GM12878 (cell line): Measurements from ENCODE around the gene LY6G5B. TPM values are rescaled to one million over a fixed set of nuclear protein-coding genes. Genes with fewer than 3 reads are reported as not detected.

ENCODE experiments used
- ATAC-seq: fragments of 200-7000 bp; cut with Tn5 transposase; 3 replicates; pipeline ENCODE4 v1.9.1; 2020; ENCODE audit warnings: mild to moderate bottlenecking, moderate library complexity
- BruUV-seq: library from RNA; stranded (reverse); fragments of 400-500 nt; replicated peaks from 2 replicates; lab custom pipeline; 2021; lab: Mats Ljungman, UMichigan
- CTCF ChIA-PET: fragments of 300-600 bp; sonication (Branson Sonifier 250); formaldehyde crosslinking; extraction: SDS; loops from one replicate; lab custom pipeline; 2021; ENCODE audit warnings: inconsistent platforms; lab: Yijun Ruan, JAX
- POLR2A ChIA-PET: fragments of 350-600 bp; formaldehyde crosslinking; extraction: SDS; loops from one replicate; lab custom pipeline; 2021; ENCODE audit warnings: inconsistent platforms; lab: Charles Lee
- RAD21 ChIA-PET: fragments of 300-600 bp; sonication (Branson Sonifier 250); formaldehyde crosslinking; loops from one replicate; lab custom pipeline; 2023; ENCODE audit warnings: antibody characterized with exemption; ENCODE audit not compliant: unreplicated experiment; lab: Charles Lee
- SMC1A ChIA-PET: fragments of 300-600 bp; sonication (Branson Sonifier 250); formaldehyde crosslinking; loops from one replicate; lab custom pipeline; 2023; ENCODE audit not compliant: unreplicated experiment, uncharacterized antibody; lab: Charles Lee
- DNase-seq: peaks from one replicate; pipeline ENCODE4 v3.0.0-alpha.2; 2011; ENCODE audit warnings: low read depth, low spot score
- FAIRE-seq: peaks from 3 replicates; lab custom pipeline; 2011; peaks lifted over from hg19 to GRCh38; lab: Jason Lieb, UNC
- H2AFZ ChIP-seq: 2 replicates; pipeline ENCODE4 v1.6.0; 2011; ENCODE audit warnings: low read depth, low read length, control low read depth; ENCODE audit not compliant: control insufficient read depth
- H3K27ac ChIP-seq: 2 replicates; pipeline ENCODE4 v1.5.1; 2011; ENCODE audit warnings: control low read depth; ENCODE audit not compliant: control insufficient read depth, insufficient read depth
- H3K27me3 ChIP-seq, 2 experiments: replicated peaks in 1 of 2; 2 replicates each; pipeline versions ENCODE4 v1.6.0 to v1.6.1; 2011; ENCODE audit warnings: low read length in 1 of 2; ENCODE audit not compliant: control insufficient read depth in 2 of 2, insufficient read depth in 2 of 2
- H3K36me3 ChIP-seq, 2 experiments: 2 replicates each; pipeline ENCODE4 v1.5.1; 2011; ENCODE audit warnings: low read length in 1 of 2; ENCODE audit not compliant: control insufficient read depth in 2 of 2, insufficient read depth in 2 of 2
- H3K4me1 ChIP-seq: 2 replicates; pipeline ENCODE4 v1.6.1; 2011; ENCODE audit warnings: mild to moderate bottlenecking, low read length, moderate library complexity, mixed read lengths; ENCODE audit not compliant: control insufficient read depth, insufficient read depth
- H3K4me2 ChIP-seq: 2 replicates; pipeline ENCODE4 v1.6.0; 2011; ENCODE audit warnings: control low read depth; ENCODE audit not compliant: control insufficient read depth, insufficient read depth
- H3K4me3 ChIP-seq: fragments of 200-600 bp; sonication (generic); 2 replicates; pipeline ENCODE4 v1.5.1; 2016
- H3K79me2 ChIP-seq: 2 replicates; pipeline ENCODE4 v1.6.0; 2011; ENCODE audit warnings: low read length; ENCODE audit not compliant: control insufficient read depth, insufficient read depth
- H3K9ac ChIP-seq: 2 replicates; pipeline ENCODE4 v1.8.0; 2011; ENCODE audit warnings: low read length, control low read depth, mixed read lengths; ENCODE audit not compliant: control insufficient read depth, insufficient read depth
- H3K9me3 ChIP-seq: replicated peaks from 3 replicates; pipeline ENCODE4 v1.5.1; 2011; ENCODE audit warnings: mild to moderate bottlenecking, low read length; ENCODE audit not compliant: control insufficient read depth, insufficient read depth
- H4K20me1 ChIP-seq: 2 replicates; pipeline ENCODE4 v1.6.0; 2011; ENCODE audit not compliant: control insufficient read depth, insufficient read depth
- ASH2L ChIP-seq: fragments of 300-600, 200-600 bp; sonication (generic); IDR thresholded peaks from 2 replicates; pipeline ENCODE4 v1.6.1; 2017; ENCODE audit warnings: low read depth, mild to moderate bottlenecking, borderline replicate concordance
- BCL11A ChIP-seq: IDR thresholded peaks from 2 replicates; pipeline ENCODE4 v1.6.1; 2011; ENCODE audit warnings: low read depth, low read length
- EP300 ChIP-seq, 2 experiments: fragments of 150-350 bp in 1 of 2; IDR thresholded peaks; 2 replicates each; pipeline ENCODE4 v1.6.1; 2011 to 2012; ENCODE audit warnings: low read depth in 2 of 2, low read length in 2 of 2, borderline replicate concordance in 1 of 2, improper control_type of control experiment in 1 of 2, inconsistent platforms in 1 of 2; ENCODE audit not compliant: control insufficient read depth in 1 of 2
- GABPA ChIP-seq: IDR thresholded peaks from 2 replicates; pipeline ENCODE4 v1.6.1; 2014; ENCODE audit warnings: antibody characterized with exemption, low read depth, mild to moderate bottlenecking, inconsistent platforms
- MLLT1 ChIP-seq: fragments of 450-650 bp; IDR thresholded peaks from 2 replicates; pipeline ENCODE4 v1.6.1; 2016; ENCODE audit warnings: mild to moderate bottlenecking
- NFYB ChIP-seq: IDR thresholded peaks from 2 replicates; pipeline ENCODE4 v1.6.1; 2011; ENCODE audit warnings: low read depth, mild to moderate bottlenecking, low read length, improper control_type of control experiment, moderate library complexity; ENCODE audit not compliant: insufficient read depth
- NR2C1 ChIP-seq: fragments of 450-650 bp; IDR thresholded peaks from 2 replicates; pipeline ENCODE4 v1.6.1; 2017; ENCODE audit warnings: antibody characterized with exemption, mild to moderate bottlenecking, moderate library complexity
- PAX8 ChIP-seq: fragments of 450-650 bp; IDR thresholded peaks from 2 replicates; pipeline ENCODE4 v1.6.1; 2017; ENCODE audit warnings: mild to moderate bottlenecking, moderate library complexity
- PBX3 ChIP-seq: IDR thresholded peaks from 2 replicates; pipeline ENCODE4 v1.6.1; 2011; ENCODE audit warnings: mild to moderate bottlenecking, low read depth, low read length, moderate library complexity; ENCODE audit not compliant: insufficient replicate concordance
- POU2F2 ChIP-seq: IDR thresholded peaks from 3 replicates; pipeline ENCODE4 v1.6.1; 2011; ENCODE audit warnings: low read depth, mild to moderate bottlenecking, low read length, borderline replicate concordance
- SMAD5 ChIP-seq: IDR thresholded peaks from 2 replicates; pipeline ENCODE4 v1.6.1; 2016; ENCODE audit warnings: antibody characterized with exemption, low read depth
- WGBS: methylation state at CpG from one replicate; pipeline ENCODE4 v1.1.6; 2016; ENCODE audit warnings: low lambda C conversion rate; ENCODE audit not compliant: insufficient replicate concordance, insufficient coverage; ENCODE audit errors: missing lambda C conversion rate; 5-methylcytosine and 5-hydroxymethylcytosine counted together
- in situ Hi-C: fragments of 300-500 bp; cut with MboI; formaldehyde crosslinking; loops from 9 replicates; pipeline ENCODE4 v1.14.3; 2018; ENCODE audit warnings: mixed read lengths
- intact Hi-C: fragments of 100-400 bp; cut with micrococcal nuclease; formaldehyde crosslinking; loops from one replicate; pipeline ENCODE4 v1.14.2; 2022; ENCODE audit not compliant: unreplicated experiment
- polyA plus RNA-seq, 11 experiments: library from polyadenylated mRNA; depleted of rRNA in 4 of 11; unstranded in 6 of 11; stranded (reverse) in 5 of 11; fragments of >200 nt; fragmentation: Nextera tagmentation in 4 of 11; fragmentation: Illumina TruSeq in 1 of 11; extraction: Ambion mirVana in 4 of 11; extraction: Trizol in 1 of 11; gene quantifications; 1 replicate in 1 of 11; 2 replicates in 10 of 11; pipeline versions ENCODE4 v1.2.1 to v1.2.3, GENCODE V29; 2011 to 2016; ENCODE audit warnings: inconsistent platforms in 2 of 11, missing spikeins in 2 of 11, low read depth in 1 of 11
- total RNA-seq, 4 experiments: library from RNA; depleted of rRNA in 3 of 4; stranded (reverse); fragments of >200 nt in 3 of 4; fragmentation: Illumina TruSeq in 1 of 4; extraction: Trizol in 1 of 4; gene quantifications; 2 replicates each; pipeline versions ENCODE4 v1.2.1 to v1.2.3, GENCODE V29; 2013 to 2021

The LY6G5B gene
- total and polyA plus RNA-seq, 10 of the 15 experiments (the other 5 are each of a cell fraction or from before 2014, with no cell fraction given): 3.2 to 16.5 (median 7.5) TPM

- no peak for FAIRE-seq
- no peaks in the 10 kb centered on the region for H3K4me1 ChIP-seq
- intact Hi-C loops (no loop called here), in situ Hi-C loops (no loop called here)
- SMC1A ChIA-PET: interaction anchor here (1.0 kb wide), 1 partner anchor 51 kb away, joined by 3 read pairs; no protein-coding TSS in a partner anchor
- no peak overlapping the region for H2AFZ ChIP-seq
- H4K20me1 ChIP-seq: no peaks in the 10 kb centered on the region
- no peak for ATAC-seq
- no peak overlapping the region for H3K4me3 ChIP-seq
- H3K27ac ChIP-seq: no peak overlapping the region
- H3K9me3 ChIP-seq: no peaks in the 10 kb centered on the region
- H3K4me2 ChIP-seq: no peak overlapping the region
- no peaks in the 10 kb centered on the region for H3K36me3 ChIP-seq
- TF ChIP-seq POU2F2: no peak
- no peak for TF ChIP-seq SMAD5
- TF ChIP-seq BCL11A: no peak
- POLR2A ChIA-PET: interaction anchor here (0.8 kb wide), 1 partner anchor 88 kb away, joined by 3 read pairs; the partner anchor contains the start of gene LSM2
- H3K27me3 ChIP-seq: peaks cover 0 to 2% of the 10 kb centered on the region in 2 experiments; a peak in 2 of 4 replicates
- no peak for DNase-seq
- 80% methylated on average over 1 of the region's 1 CpG for WGBS
- no TSS peak for BruUV-seq
- no peaks in the 10 kb centered on the region for H3K79me2 ChIP-seq
- RAD21 ChIA-PET: no interaction called here
- H3K9ac ChIP-seq: no peak overlapping the region
- CTCF ChIA-PET: no interaction called here
Observed at GRCh38 chr6:31718265-31718664, 48.5 kb downstream of the LY6G5B start.

- Histone ChIP-seq H2AFZ (no peak overlapping the region), H4K20me1 (no peaks in the 10 kb centered on the region), H3K27ac (no peak overlapping the region), H3K9me3 (no peaks in the 10 kb centered on the region), H3K27me3 (no peaks in the 10 kb centered on the region; a peak in 2 of 4 replicates), H3K4me1 (no peaks in the 10 kb centered on the region), H3K4me2 (no peak overlapping the region), H3K9ac (no peak overlapping the region), H3K4me3 (no peak overlapping the region), H3K79me2 (no peaks in the 10 kb centered on the region), H3K36me3 (no peaks in the 10 kb centered on the region)
- no TSS peak for BruUV-seq
- intact Hi-C loops (no loop called here), in situ Hi-C loops (no loop called here)
- TF ChIP-seq NFYB (no peak), POU2F2 (no peak), PAX8 (no peak), PBX3 (no peak), MLLT1 (no peak), NR2C1 (no peak), ASH2L (no peak), EP300 (IDR thresholded peaks at IDR 0.05; ENCODE audit: borderline replicate concordance in 1 of 2, control insufficient read depth in 1 of 2, low read depth in 2 of 2, low read length in 2 of 2) (no peak), GABPA (no peak)
- POLR2A ChIA-PET: interaction anchor here (0.8 kb wide), 1 partner anchor 87 kb away, joined by 3 read pairs; the partner anchor contains the start of gene LSM2
- ATAC-seq: no peak
- SMC1A ChIA-PET: no interaction called here
- FAIRE-seq: no peak
- RAD21 ChIA-PET: no interaction called here
- DNase-seq: no peak
- 33% methylated on average over 6 of the region's 6 CpGs for WGBS
- CTCF ChIA-PET: no interaction called here
Observed at GRCh38 chr6:31719001-31719400, 49.2 kb downstream of the LY6G5B start.
